ENCODE measurements around the gene ALDH3B1. TPM values are rescaled to one million over a fixed set of nuclear protein-coding genes. Genes with fewer than 3 reads are reported as not detected.

The ALDH3B1 gene
- total and polyA plus RNA-seq, 2 experiments from 2014 or later: 15.4 to 15.7 TPM

DNA sequence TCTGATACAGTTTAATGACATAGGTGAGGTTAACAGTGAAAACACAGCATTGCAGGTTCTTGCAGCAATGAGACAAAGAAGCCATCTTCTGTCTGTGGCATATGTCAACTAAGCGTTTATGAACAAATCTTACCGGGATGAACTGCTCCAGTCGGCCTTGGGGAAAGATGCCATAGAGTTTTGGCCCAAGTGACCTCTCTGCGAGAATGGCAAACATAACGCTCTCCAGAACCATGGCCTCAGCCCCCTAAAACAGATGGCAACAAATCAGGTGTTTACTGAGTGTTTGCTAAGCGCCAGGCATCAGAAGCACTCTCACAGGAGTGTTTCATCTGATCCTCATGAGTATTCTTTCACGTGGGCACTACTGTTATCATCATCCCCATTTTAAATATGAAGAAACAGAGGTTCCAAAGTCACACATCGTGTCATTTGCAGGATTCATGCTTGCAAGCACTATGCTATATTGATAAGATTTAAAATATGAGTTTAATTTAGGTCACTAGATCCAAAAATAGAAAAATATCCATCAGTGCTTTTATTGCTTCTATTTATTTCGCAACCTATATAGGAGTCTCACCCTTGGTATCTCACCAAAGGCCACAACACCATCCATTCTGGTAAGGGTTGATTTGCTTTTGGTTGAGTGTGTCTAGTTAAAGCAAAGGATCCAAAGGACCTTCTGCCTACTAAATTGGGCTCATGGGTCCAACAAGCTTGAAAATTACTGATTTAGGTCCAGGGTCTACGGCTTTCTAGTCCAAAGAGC, 64.6 kb downstream of the ALDH3B1 start:
- WGBS (ENCODE audit: low lambda C conversion rate, missing lambda C conversion rate): 85% methylated on average over 10 of the region's 10 CpGs
- H3K9me2 ChIP-seq (replicated peaks; ENCODE audit: insufficient read depth): no peaks in the 10 kb centered on the region
- no peaks in the 10 kb centered on the region for H3K9me3 ChIP-seq (ENCODE audit: low read depth)
- no peak for TF ChIP-seq EZH2phosphoT487 (IDR thresholded peaks at IDR 0.05; ENCODE audit: low read depth, severe bottlenecking, unreplicated experiment)
- TF ChIP-seq, protein P1, sequence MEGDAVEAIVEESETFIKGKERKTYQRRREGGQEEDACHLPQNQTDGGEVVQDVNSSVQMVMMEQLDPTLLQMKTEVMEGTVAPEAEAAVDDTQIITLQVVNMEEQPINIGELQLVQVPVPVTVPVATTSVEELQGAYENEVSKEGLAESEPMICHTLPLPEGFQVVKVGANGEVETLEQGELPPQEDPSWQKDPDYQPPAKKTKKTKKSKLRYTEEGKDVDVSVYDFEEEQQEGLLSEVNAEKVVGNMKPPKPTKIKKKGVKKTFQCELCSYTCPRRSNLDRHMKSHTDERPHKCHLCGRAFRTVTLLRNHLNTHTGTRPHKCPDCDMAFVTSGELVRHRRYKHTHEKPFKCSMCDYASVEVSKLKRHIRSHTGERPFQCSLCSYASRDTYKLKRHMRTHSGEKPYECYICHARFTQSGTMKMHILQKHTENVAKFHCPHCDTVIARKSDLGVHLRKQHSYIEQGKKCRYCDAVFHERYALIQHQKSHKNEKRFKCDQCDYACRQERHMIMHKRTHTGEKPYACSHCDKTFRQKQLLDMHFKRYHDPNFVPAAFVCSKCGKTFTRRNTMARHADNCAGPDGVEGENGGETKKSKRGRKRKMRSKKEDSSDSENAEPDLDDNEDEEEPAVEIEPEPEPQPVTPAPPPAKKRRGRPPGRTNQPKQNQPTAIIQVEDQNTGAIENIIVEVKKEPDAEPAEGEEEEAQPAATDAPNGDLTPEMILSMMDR (IDR thresholded peaks at IDR 0.05; ENCODE audit: poor library complexity): no peak
- no peak for TF ChIP-seq EZH2 (IDR thresholded peaks at IDR 0.05; ENCODE audit: borderline replicate concordance)
- DNase-seq (ENCODE audit: low spot score): no peak
- H3K36me3 ChIP-seq (replicated peaks; ENCODE audit: insufficient read depth, low read depth): peaks cover 7% of the 10 kb centered on the region
- peaks cover 33% of the 10 kb centered on the region for H4K20me1 ChIP-seq (ENCODE audit: insufficient read depth, poor library complexity, severe bottlenecking)
- no peak overlapping the region for H3K4me3 ChIP-seq
- H3K27me3 ChIP-seq: no peaks in the 10 kb centered on the region
- peaks cover 71% of the 10 kb centered on the region for H3K79me2 ChIP-seq
- no peak overlapping the region for H2AFZ ChIP-seq
- H3K27ac ChIP-seq: no peak overlapping the region
- no peak overlapping the region for H3K4me2 ChIP-seq
- H3K4me1 ChIP-seq (ENCODE audit: insufficient read depth): no peaks in the 10 kb centered on the region

DNA sequence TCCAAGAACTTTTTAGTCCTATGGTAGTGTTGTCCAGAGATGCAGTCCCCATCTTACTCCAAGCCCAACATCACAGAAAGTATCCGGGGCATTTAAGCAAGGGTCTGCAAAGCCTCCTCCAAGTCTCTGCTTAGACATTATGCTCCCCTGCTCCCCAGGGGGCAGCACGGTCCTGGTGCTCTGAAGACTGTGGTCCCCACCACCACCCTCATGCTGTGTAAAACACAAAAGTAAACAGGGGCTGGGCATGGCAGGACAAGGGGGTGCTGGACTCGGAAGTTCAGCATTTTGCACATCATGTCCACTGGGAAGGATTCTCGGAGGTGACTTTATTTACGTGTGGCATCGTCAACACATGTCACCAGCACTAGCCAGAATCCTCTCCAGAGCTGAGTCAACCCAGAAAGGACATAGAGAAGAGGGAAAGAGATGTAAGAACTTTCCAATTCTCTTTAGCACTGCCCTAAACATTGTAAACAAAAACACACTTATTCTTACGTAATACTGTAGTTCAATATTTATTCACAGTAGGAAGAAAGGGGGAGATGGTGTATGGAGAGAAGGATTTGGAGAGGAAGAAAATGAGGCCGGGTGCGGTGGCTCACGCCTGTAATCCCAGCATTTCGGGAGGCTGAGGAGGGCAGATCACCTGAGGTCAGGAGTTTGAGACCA, 66.4 kb downstream of the ALDH3B1 start:
- 83% methylated on average over 11 of the region's 11 CpGs for WGBS (ENCODE audit: low lambda C conversion rate, missing lambda C conversion rate)
- no peaks in the 10 kb centered on the region for H3K27me3 ChIP-seq
- H3K9me2 ChIP-seq (replicated peaks; ENCODE audit: insufficient read depth): no peaks in the 10 kb centered on the region
- H4K20me1 ChIP-seq (ENCODE audit: insufficient read depth, poor library complexity, severe bottlenecking): peaks cover 36% of the 10 kb centered on the region
- no peak overlapping the region for H3K27ac ChIP-seq
- peaks cover 88% of the 10 kb centered on the region for H3K79me2 ChIP-seq
- H3K9me3 ChIP-seq (ENCODE audit: low read depth): no peaks in the 10 kb centered on the region
- no peak overlapping the region for H3K4me2 ChIP-seq
- no peaks in the 10 kb centered on the region for H3K4me1 ChIP-seq (ENCODE audit: insufficient read depth)
- no peak for DNase-seq (ENCODE audit: low spot score)
- H3K36me3 ChIP-seq (replicated peaks; ENCODE audit: insufficient read depth, low read depth): no peaks in the 10 kb centered on the region
- TF ChIP-seq, protein P1 (IDR thresholded peaks at IDR 0.05; ENCODE audit: poor library complexity): peak; percentile 24
- no peak for TF ChIP-seq EZH2 (IDR thresholded peaks at IDR 0.05; ENCODE audit: borderline replicate concordance)
- H2AFZ ChIP-seq: no peak overlapping the region
- H3K4me3 ChIP-seq: no peak overlapping the region

DNA sequence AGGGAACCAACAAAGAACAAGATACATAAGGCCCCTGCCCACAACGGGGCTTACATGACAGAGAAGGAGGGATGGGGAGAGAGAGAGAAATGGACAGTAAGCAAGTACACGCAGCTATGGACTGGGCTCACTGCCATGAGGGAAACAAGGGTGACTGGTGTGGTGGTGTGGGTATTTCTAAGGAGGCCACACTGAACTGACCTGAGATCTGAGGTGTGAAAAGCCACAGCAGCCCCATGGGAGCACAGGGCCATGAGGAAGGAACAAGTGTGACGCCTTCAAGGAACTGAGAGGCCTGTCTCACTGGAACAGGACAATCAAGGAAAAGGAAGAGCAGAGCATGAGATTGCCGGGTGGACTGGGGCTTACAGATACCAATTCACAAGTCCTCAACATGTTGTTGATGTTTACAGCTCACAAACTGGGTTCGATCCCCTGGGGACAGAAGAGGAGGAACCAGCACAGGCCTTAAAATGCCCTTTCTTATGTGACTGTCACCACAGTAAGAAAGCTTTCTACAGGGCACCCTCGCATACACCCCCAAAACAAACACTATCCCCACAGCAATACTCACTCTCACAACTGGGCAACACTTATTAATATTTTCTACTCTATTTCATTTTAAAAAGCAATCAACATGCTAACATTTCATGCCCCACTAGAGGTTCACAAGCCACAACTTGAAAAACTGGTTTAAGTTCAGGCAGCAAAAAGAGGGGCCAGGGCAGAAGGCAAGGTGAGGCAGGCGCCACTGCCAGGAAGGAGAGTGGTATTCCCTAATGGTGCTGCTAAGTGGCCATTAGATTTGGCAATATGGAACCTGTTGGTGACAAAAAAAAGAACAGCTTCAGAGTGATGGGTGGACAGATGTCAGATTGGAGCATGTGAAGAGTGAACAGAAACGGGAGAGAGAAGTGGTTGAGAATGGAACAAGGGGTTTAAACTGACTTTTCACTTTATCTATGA, 67.8 kb downstream of the ALDH3B1 start:
- peaks cover 11% of the 10 kb centered on the region for H3K4me1 ChIP-seq (ENCODE audit: insufficient read depth)
- H3K27ac ChIP-seq: no peak overlapping the region
- no peaks in the 10 kb centered on the region for H3K27me3 ChIP-seq
- no peaks in the 10 kb centered on the region for H3K9me3 ChIP-seq (ENCODE audit: low read depth)
- DNase-seq (ENCODE audit: low spot score): no peak
- no peak overlapping the region for H2AFZ ChIP-seq
- WGBS (ENCODE audit: low lambda C conversion rate, missing lambda C conversion rate): 84% methylated on average over 8 of the region's 8 CpGs
- no peak overlapping the region for H3K4me2 ChIP-seq
- H4K20me1 ChIP-seq (ENCODE audit: insufficient read depth, poor library complexity, severe bottlenecking): peaks cover 45% of the 10 kb centered on the region
- no peaks in the 10 kb centered on the region for H3K36me3 ChIP-seq (replicated peaks; ENCODE audit: insufficient read depth, low read depth)
- peaks cover 96% of the 10 kb centered on the region for H3K79me2 ChIP-seq
- no peak overlapping the region for H3K4me3 ChIP-seq
- H3K9me2 ChIP-seq (replicated peaks; ENCODE audit: insufficient read depth): no peaks in the 10 kb centered on the region
- TF ChIP-seq EZH2 (IDR thresholded peaks at IDR 0.05; ENCODE audit: borderline replicate concordance): no peak
- TF ChIP-seq EZH2phosphoT487 (IDR thresholded peaks at IDR 0.05; ENCODE audit: low read depth, severe bottlenecking, unreplicated experiment): no peak
- TF ChIP-seq, protein P1 (IDR thresholded peaks at IDR 0.05; ENCODE audit: poor library complexity): no peak

Small RNA genes within 50 kb of the gene (microRNA-seq; reads per million reads assigned to microRNA genes)
- not detected for gene MIR4691
- gene MIR6753: not detected
- 4.9 reads per million, percentile 8 among the genes with 10 or more reads in this experiment for gene MIR7113

Small RNA genes within 50 kb of the gene (small RNA-seq; reads per million reads assigned to genes)
- gene MIR6753: 0.19 reads per million

Other genes with a start within 250 kb of the ALDH3B1 start
- 22.6 and 23.5 TPM in 2 replicates for gene UNC93B1, start 6.2 kb upstream of the ALDH3B1 start, total RNA-seq
- gene UNC93B1, start 6.2 kb upstream of the ALDH3B1 start, polyA plus RNA-seq: 38.0 and 42.9 TPM in 2 replicates
- 100 and 111 TPM in 2 replicates for gene NDUFS8, start 20.4 kb downstream of the ALDH3B1 start, total RNA-seq
- 286 and 287 TPM in 2 replicates for gene NDUFS8, start 20.4 kb downstream of the ALDH3B1 start, polyA plus RNA-seq
- 61.0 and 77.4 TPM in 2 replicates for gene TCIRG1, start 28.7 kb downstream of the ALDH3B1 start, total RNA-seq
- 125 and 199 TPM in 2 replicates for gene TCIRG1, start 28.7 kb downstream of the ALDH3B1 start, polyA plus RNA-seq
- 74.6 and 117 TPM in 2 replicates for gene CHKA, start 111.1 kb downstream of the ALDH3B1 start, total RNA-seq
- 70.0 and 76.7 TPM in 2 replicates for gene CHKA, start 111.1 kb downstream of the ALDH3B1 start, polyA plus RNA-seq
- 36.0 TPM in 2 replicates for gene KMT5B, start 203.0 kb downstream of the ALDH3B1 start, total RNA-seq
- 26.9 and 29.9 TPM in 2 replicates for gene KMT5B, start 203.0 kb downstream of the ALDH3B1 start, polyA plus RNA-seq

All from hepatocyte (in vitro differentiated cells).